ENCODE data around the gene CASP6.

DNA sequence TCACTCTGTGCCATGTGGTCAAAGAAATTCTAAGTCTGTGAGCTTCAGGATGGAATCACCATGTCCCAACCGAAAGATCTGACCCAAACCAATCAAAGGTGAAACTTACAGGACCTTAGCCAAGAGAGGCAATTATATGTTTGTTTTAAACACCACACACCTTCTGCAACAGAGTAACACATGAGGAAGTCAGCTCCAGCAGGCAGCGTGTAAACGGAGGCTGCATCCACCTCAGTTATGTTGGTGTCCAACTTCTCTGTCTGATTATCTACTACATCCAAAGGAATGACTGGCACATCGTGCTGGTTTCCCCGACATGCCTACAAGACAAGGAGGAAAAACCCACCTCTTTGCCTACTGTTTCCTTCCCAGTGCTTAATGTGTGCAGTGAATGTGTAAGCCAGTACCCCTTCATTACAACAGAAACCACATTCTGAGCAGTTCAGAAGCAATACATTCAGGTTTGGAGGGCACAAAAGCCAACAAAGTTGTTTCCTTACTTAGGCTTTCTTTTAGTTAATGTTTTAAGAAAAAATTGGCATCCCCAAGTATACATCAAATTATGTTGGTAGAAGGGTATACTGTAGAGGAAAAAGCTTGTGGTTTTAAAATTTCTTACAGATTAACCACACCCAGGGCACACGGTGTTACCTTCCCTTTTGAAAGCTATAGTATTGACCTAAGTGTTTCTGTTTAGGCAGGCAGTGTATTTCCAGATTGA is 12.4 kb downstream of the CASP6 start:
- TF ChIP-seq, protein P1, sequence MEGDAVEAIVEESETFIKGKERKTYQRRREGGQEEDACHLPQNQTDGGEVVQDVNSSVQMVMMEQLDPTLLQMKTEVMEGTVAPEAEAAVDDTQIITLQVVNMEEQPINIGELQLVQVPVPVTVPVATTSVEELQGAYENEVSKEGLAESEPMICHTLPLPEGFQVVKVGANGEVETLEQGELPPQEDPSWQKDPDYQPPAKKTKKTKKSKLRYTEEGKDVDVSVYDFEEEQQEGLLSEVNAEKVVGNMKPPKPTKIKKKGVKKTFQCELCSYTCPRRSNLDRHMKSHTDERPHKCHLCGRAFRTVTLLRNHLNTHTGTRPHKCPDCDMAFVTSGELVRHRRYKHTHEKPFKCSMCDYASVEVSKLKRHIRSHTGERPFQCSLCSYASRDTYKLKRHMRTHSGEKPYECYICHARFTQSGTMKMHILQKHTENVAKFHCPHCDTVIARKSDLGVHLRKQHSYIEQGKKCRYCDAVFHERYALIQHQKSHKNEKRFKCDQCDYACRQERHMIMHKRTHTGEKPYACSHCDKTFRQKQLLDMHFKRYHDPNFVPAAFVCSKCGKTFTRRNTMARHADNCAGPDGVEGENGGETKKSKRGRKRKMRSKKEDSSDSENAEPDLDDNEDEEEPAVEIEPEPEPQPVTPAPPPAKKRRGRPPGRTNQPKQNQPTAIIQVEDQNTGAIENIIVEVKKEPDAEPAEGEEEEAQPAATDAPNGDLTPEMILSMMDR (conservative IDR thresholded peaks at IDR 0.05; ENCODE audit: low read length): no peak
- no peak for TF ChIP-seq EZH2phosphoT487 (IDR thresholded peaks at IDR 0.05; ENCODE audit: borderline replicate concordance, low read depth, low read length)
